SJSA1 (cell line): ENCODE data around the gene MYH11. TPM values are rescaled to one million over a fixed set of nuclear protein-coding genes. Genes with fewer than 3 reads are reported as not detected.

Experiments used
- DNase-seq, 2 experiments: peaks; one replicate each; pipeline ENCODE4 v3.0.0-alpha.2; 2015 to 2020; ENCODE audit warnings: low spot score in 2 of 2, low read depth in 1 of 2
- H3K27ac ChIP-seq: fragments of 250-450 bp; sonication (Bioruptor Pico); 2 replicates; pipeline ENCODE4 v1.5.1; 2020; ENCODE audit warnings: mild to moderate bottlenecking, moderate library complexity
- H3K27me3 ChIP-seq: fragments of 250-450 bp; sonication (Bioruptor Pico); replicated peaks from 2 replicates; pipeline ENCODE4 v1.5.1; 2020; ENCODE audit warnings: mild to moderate bottlenecking, moderate library complexity
- H3K36me3 ChIP-seq: fragments of 250-450 bp; sonication (Bioruptor Pico); 2 replicates; pipeline ENCODE4 v1.5.1; 2020; ENCODE audit warnings: mild to moderate bottlenecking
- H3K4me1 ChIP-seq: fragments of 250-450 bp; sonication (Bioruptor Pico); replicated peaks from 2 replicates; pipeline ENCODE4 v1.6.1; 2021; ENCODE audit warnings: mild to moderate bottlenecking
- H3K4me3 ChIP-seq: fragments of 250-450 bp; sonication (Bioruptor Pico); 2 replicates; pipeline ENCODE4 v1.5.1; 2020; ENCODE audit warnings: mild to moderate bottlenecking
- H3K9me3 ChIP-seq: fragments of 250-450 bp; sonication (Bioruptor Pico); replicated peaks from 2 replicates; pipeline ENCODE4 v1.5.1; 2020; ENCODE audit warnings: mild to moderate bottlenecking
- total RNA-seq: library from RNA; depleted of rRNA; stranded (reverse); fragments of >200 nt; shearing (Covaris generic); gene quantifications from 2 replicates; pipeline ENCODE4 v1.2.3, GENCODE V29; 2014

MYH11 gene
- total RNA-seq, 1 experiment from 2014 or later = 0.03 TPM

GRCh38 chr16:15769239-15769638, 87.6 kb downstream of the MYH11 start:
- DNase-seq = no peak
- H3K9me3 ChIP-seq = no peaks in the 10 kb centered on the region

GRCh38 chr16:15768201-15768600, 88.6 kb downstream of the MYH11 start:
- no peak for DNase-seq
- Histone ChIP-seq H3K27me3 (no peaks in the 10 kb centered on the region), H3K27ac (no peak overlapping the region), H3K9me3 (no peaks in the 10 kb centered on the region), H3K36me3 (no peaks in the 10 kb centered on the region), H3K4me1 (no peaks in the 10 kb centered on the region), H3K4me3 (no peak overlapping the region)

More at GRCh38 chr16:15769239-15769638, 87.6 kb downstream of the MYH11 start:
- no peak overlapping the region for H3K27ac ChIP-seq
- no peaks in the 10 kb centered on the region for H3K4me1 ChIP-seq
- no peaks in the 10 kb centered on the region for H3K36me3 ChIP-seq
- no peaks in the 10 kb centered on the region; the same call in 1 of the 2 replicates for H3K27me3 ChIP-seq
- H3K4me3 ChIP-seq = no peak overlapping the region

- Histone ChIP-seq H3K4me1 (no peaks in the 10 kb centered on the region), H3K36me3 (no peaks in the 10 kb centered on the region), H3K9me3 (no peaks in the 10 kb centered on the region), H3K4me3 (no peak overlapping the region), H3K27me3 (peaks cover 5% of the 10 kb centered on the region; the same call in 1 of the 2 replicates), H3K27ac (no peak overlapping the region)
- DNase-seq = no peak
These were observed 89.9 kb downstream of the MYH11 start for GRCh38 chr16:15766918-15767317.

- no peaks in the 10 kb centered on the region for H3K36me3 ChIP-seq
- no peak overlapping the region for H3K4me3 ChIP-seq
- no peaks in the 10 kb centered on the region for H3K9me3 ChIP-seq
- H3K27me3 ChIP-seq = peaks cover 5% of the 10 kb centered on the region; the same call in 1 of the 2 replicates
- H3K4me1 ChIP-seq = no peaks in the 10 kb centered on the region
- DNase-seq = peak; percentile 28 to 55
- no peak overlapping the region for H3K27ac ChIP-seq
These were observed 90.9 kb downstream of the MYH11 start for GRCh38 chr16:15765880-15766279.

- Histone ChIP-seq H3K27ac (no peak overlapping the region), H3K9me3 (no peaks in the 10 kb centered on the region), H3K4me1 (no peaks in the 10 kb centered on the region), H3K4me3 (no peak overlapping the region), H3K36me3 (no peaks in the 10 kb centered on the region), H3K27me3 (peaks cover 5% of the 10 kb centered on the region; the same call in 1 of the 2 replicates)
- no peak for DNase-seq
These were observed 91.7 kb downstream of the MYH11 start for GRCh38 chr16:15765116-15765515.

GRCh38 chr16:15764112-15764511, 92.7 kb downstream of the MYH11 start:
- H3K9me3 ChIP-seq = no peaks in the 10 kb centered on the region
- H3K4me1 ChIP-seq = no peaks in the 10 kb centered on the region
- no peak for DNase-seq
- no peak overlapping the region for H3K4me3 ChIP-seq
- H3K36me3 ChIP-seq = no peaks in the 10 kb centered on the region
- peaks cover 5% of the 10 kb centered on the region; the same call in 1 of the 2 replicates for H3K27me3 ChIP-seq
- H3K27ac ChIP-seq = no peak overlapping the region

- H3K36me3 ChIP-seq = no peaks in the 10 kb centered on the region
- H3K27me3 ChIP-seq = peaks cover 5% of the 10 kb centered on the region; the same call in 1 of the 2 replicates
- H3K9me3 ChIP-seq = no peaks in the 10 kb centered on the region
- H3K4me3 ChIP-seq = no peak overlapping the region
- H3K27ac ChIP-seq = no peak overlapping the region
- no peaks in the 10 kb centered on the region for H3K4me1 ChIP-seq
- no peak for DNase-seq
These were observed 96.7 kb downstream of the MYH11 start for GRCh38 chr16:15760129-15760528.

- no peaks in the 10 kb centered on the region for H3K4me1 ChIP-seq
- no peak for DNase-seq
- no peaks in the 10 kb centered on the region for H3K36me3 ChIP-seq
- peaks cover 5% of the 10 kb centered on the region; the same call in 1 of the 2 replicates for H3K27me3 ChIP-seq
- H3K27ac ChIP-seq = no peak overlapping the region
- no peaks in the 10 kb centered on the region for H3K9me3 ChIP-seq
- H3K4me3 ChIP-seq = no peak overlapping the region
These were observed 97.8 kb downstream of the MYH11 start for GRCh38 chr16:15759070-15759469.

GRCh38 chr16:15757630-15758251, 99.1 kb downstream of the MYH11 start:
- Histone ChIP-seq H3K4me1 (peaks cover 5% of the 10 kb centered on the region; the same call in 1 of the 2 replicates), H3K9me3 (no peaks in the 10 kb centered on the region), H3K36me3 (no peaks in the 10 kb centered on the region), H3K4me3 (no peak overlapping the region), H3K27ac (no peak overlapping the region), H3K27me3 (0 out of 2 replicates have a peak, but pooled peaks cover under 1% of the 10 kb centered on the region)
- no peak for DNase-seq

GRCh38 chr16:15757077-15757386, 99.8 kb downstream of the MYH11 start:
- Histone ChIP-seq H3K27ac (no peak overlapping the region), H3K4me3 (no peak overlapping the region), H3K36me3 (no peaks in the 10 kb centered on the region), H3K9me3 (no peaks in the 10 kb centered on the region), H3K4me1 (peaks cover 8% of the 10 kb centered on the region; the same call in 1 of the 2 replicates), H3K27me3 (no peaks in the 10 kb centered on the region)
- DNase-seq = no peak

GRCh38 chr16:15754821-15755534, 101.8 kb downstream of the MYH11 start:
- Histone ChIP-seq H3K4me3 (no peak overlapping the region), H3K9me3 (no peaks in the 10 kb centered on the region), H3K36me3 (no peaks in the 10 kb centered on the region), H3K27ac (no peak overlapping the region), H3K4me1 (peaks cover 8% of the 10 kb centered on the region; the same call in 1 of the 2 replicates), H3K27me3 (no peaks in the 10 kb centered on the region)
- no peak for DNase-seq

- peak in 1 of 2 experiments; percentile 6 for DNase-seq
These were observed 103.9 kb downstream of the MYH11 start for GRCh38 chr16:15752717-15753488.

GRCh38 chr16:15751940-15752339, 104.9 kb downstream of the MYH11 start:
- DNase-seq = no peak
- H3K9me3 ChIP-seq = no peaks in the 10 kb centered on the region

More at GRCh38 chr16:15752717-15753488, 103.9 kb downstream of the MYH11 start:
- H3K4me3 ChIP-seq = no peak overlapping the region
- no peaks in the 10 kb centered on the region for H3K36me3 ChIP-seq
- H3K9me3 ChIP-seq = no peaks in the 10 kb centered on the region
- H3K27ac ChIP-seq = no peak overlapping the region
- H3K27me3 ChIP-seq = no peaks in the 10 kb centered on the region
- peaks cover 8% of the 10 kb centered on the region; the same call in 1 of the 2 replicates for H3K4me1 ChIP-seq

More at GRCh38 chr16:15751940-15752339, 104.9 kb downstream of the MYH11 start:
- Histone ChIP-seq H3K27ac (no peak overlapping the region), H3K27me3 (no peaks in the 10 kb centered on the region), H3K4me1 (peaks cover 8% of the 10 kb centered on the region; the same call in 1 of the 2 replicates), H3K36me3 (no peaks in the 10 kb centered on the region), H3K4me3 (no peak overlapping the region)
